Measurements from ENCODE around the gene ABHD17B. TPM values are rescaled to one million over a fixed set of nuclear protein-coding genes. Genes with fewer than 3 reads are reported as not detected.

Gene ABHD17B
- total RNA-seq, 6 experiments from 2014 or later, result 13.6 to 17.9 (median 15.5) TPM

DNA sequence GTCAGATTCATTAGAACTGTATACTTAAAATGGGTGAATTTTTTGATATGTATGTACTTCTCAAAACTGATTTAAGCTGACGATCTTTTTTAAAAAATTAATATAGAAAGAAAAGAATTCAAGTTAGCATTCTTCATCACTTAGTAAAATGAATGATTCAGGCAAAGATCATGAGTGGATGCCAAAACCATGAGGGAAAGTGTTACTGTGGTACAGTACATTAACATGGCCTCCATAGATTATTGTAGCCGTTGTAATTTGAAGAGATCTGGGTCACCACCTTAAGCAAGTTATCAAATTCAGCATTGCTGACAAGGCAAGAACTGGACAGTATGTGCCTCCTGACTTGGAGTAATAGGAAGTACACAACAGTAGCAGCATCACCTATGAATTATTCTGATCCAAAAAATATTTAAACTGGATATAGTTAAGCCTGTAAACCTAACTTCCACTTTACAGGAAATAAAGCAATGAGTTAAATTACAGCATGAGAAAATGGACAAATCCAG, 30.1 kb upstream of the ABHD17B start:
- H3K27ac Mint-ChIP-seq, result peak overlapping the region; percentile 47
- peak overlapping the region; percentile 3; the same call in 1 of the 2 replicates for H3K4me3 Mint-ChIP-seq
- no peaks in the 10 kb centered on the region for H3K9me3 Mint-ChIP-seq
- H3K27me3 Mint-ChIP-seq (ENCODE audit: insufficient read depth), result no peaks in the 10 kb centered on the region
- H3K4me1 Mint-ChIP-seq (ENCODE audit: low read depth), result peaks cover 81% of the 10 kb centered on the region
- peak; percentile 42 for DNase-seq
- H3K36me3 Mint-ChIP-seq (ENCODE audit: low read depth), result peaks cover 6% of the 10 kb centered on the region; the same call in 1 of the 2 replicates
- TF ChIP-seq CTCF (IDR thresholded peaks at IDR 0.05), result no peak

GRCh38 chr9:71937898-71938297, 26.9 kb upstream of the ABHD17B start:
- no peak for DNase-seq
- Mint-ChIP-seq H3K27me3 (ENCODE audit: insufficient read depth) (no peaks in the 10 kb centered on the region), H3K9me3 (no peaks in the 10 kb centered on the region), H3K4me1 (ENCODE audit: low read depth) (peaks cover 76% of the 10 kb centered on the region), H3K27ac (no peak overlapping the region), H3K36me3 (ENCODE audit: low read depth) (peaks cover 9% of the 10 kb centered on the region), H3K4me3 (no peak overlapping the region)
- no peak for TF ChIP-seq CTCF (IDR thresholded peaks at IDR 0.05)

DNA sequence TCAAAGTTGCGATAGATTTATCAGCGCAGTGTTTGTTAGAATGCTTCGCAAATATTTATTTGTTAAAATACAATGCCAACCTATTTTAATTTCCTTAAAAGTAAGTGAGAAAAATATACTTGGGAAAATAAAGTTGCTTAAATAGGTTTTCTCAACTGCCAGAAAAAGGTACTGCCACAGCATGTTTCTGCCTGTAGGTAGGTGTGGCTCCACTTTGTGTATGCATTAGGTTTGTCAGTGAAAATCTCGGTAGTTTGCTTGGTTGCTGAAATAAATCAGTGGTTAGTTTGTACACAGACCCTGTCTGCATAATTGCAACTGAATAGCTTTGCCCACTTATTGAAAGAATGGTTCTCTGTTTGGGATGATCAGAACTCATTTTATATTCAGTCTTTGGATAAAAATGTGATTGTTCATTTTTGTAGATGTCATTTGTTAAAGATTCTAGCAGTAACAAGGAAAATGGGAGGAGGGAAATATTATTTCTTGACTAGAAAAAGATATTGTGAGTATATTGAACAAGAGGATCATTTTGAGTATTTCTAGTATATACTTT, 26.2 kb upstream of the ABHD17B start:
- 0 out of 2 replicates have a peak overlapping the region, but pooled peaks have one; percentile 11 for H3K4me3 Mint-ChIP-seq

GRCh38 chr9:71936066-71936465, 25.1 kb upstream of the ABHD17B start:
- Mint-ChIP-seq H3K9me3 (no peaks in the 10 kb centered on the region), H3K4me3 (peak overlapping the region; percentile 2; the same call in 1 of the 2 replicates), H3K36me3 (ENCODE audit: low read depth) (peaks cover 14% of the 10 kb centered on the region), H3K4me1 (ENCODE audit: low read depth) (peaks cover 78% of the 10 kb centered on the region), H3K27me3 (ENCODE audit: insufficient read depth) (no peaks in the 10 kb centered on the region), H3K27ac (peak overlapping the region; percentile 66)
- DNase-seq, result peak; percentile 50
- TF ChIP-seq CTCF (IDR thresholded peaks at IDR 0.05), result no peak

More for the DNA sequence above, 26.2 kb upstream of the ABHD17B start:
- TF ChIP-seq CTCF (IDR thresholded peaks at IDR 0.05), result no peak
- Mint-ChIP-seq H3K27me3 (ENCODE audit: insufficient read depth) (no peaks in the 10 kb centered on the region), H3K36me3 (ENCODE audit: low read depth) (peaks cover 14% of the 10 kb centered on the region), H3K27ac (peak overlapping the region; percentile 15), H3K9me3 (no peaks in the 10 kb centered on the region), H3K4me1 (ENCODE audit: low read depth) (peaks cover 78% of the 10 kb centered on the region)
- DNase-seq, result no peak

DNA sequence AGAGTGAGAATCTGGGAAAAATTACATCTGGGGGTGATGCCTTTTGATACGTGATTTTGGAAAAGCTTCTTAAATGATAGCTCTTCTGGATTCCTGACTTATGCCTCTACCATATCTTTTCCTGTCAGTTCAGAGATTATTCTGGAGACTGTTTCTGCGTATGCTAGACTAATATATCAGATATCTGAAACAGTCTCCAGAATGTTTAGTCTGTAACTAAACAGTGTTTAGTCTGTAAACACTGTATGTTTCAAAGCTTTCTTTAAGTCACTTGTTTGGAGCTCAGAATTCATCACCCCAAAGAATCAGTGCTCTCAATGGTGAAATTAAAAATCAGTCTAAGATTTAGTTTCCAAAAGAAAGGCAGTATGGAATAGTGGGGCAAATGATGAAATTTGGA, 20.2 kb upstream of the ABHD17B start:
- no peaks in the 10 kb centered on the region; the same call in 1 of the 2 replicates for H3K27me3 Mint-ChIP-seq (ENCODE audit: insufficient read depth)
- H3K4me1 Mint-ChIP-seq (ENCODE audit: low read depth), result peaks cover 84% of the 10 kb centered on the region
- peak overlapping the region; percentile 64; the same call in 1 of the 2 replicates for H3K4me3 Mint-ChIP-seq
- no peak for DNase-seq
- peak overlapping the region; percentile 67 for H3K27ac Mint-ChIP-seq
- peaks cover 8% of the 10 kb centered on the region for H3K36me3 Mint-ChIP-seq (ENCODE audit: low read depth)
- TF ChIP-seq CTCF (IDR thresholded peaks at IDR 0.05), result no peak
- H3K9me3 Mint-ChIP-seq, result no peaks in the 10 kb centered on the region

All from HFFc6 (cell line).